Brain microvascular endothelial cell (primary cell): ENCODE data around the gene TMEM156.
"Not testable (repeated sequence)": the region's sequence is repeated elsewhere in the genome, so short reads cannot be mapped to it uniquely, and the experiment has no call there.

Source experiments
- DNase-seq: peaks from one replicate; pipeline ENCODE4 v3.0.0-alpha.2; 2020
- H3K27ac ChIP-seq: fragments of 250-450 bp; sonication (Bioruptor Pico); 2 replicates; pipeline ENCODE4 v1.5.1; 2020; ENCODE audit warnings: mild to moderate bottlenecking, moderate library complexity
- H3K27me3 ChIP-seq: fragments of 250-450 bp; sonication (Bioruptor Pico); replicated peaks from 2 replicates; pipeline ENCODE4 v1.5.1; 2020; ENCODE audit warnings: mild to moderate bottlenecking
- H3K36me3 ChIP-seq: fragments of 250-450 bp; sonication (Bioruptor Pico); replicated peaks from 2 replicates; pipeline ENCODE4 v1.5.1; 2020; ENCODE audit warnings: mild to moderate bottlenecking
- H3K4me3 ChIP-seq: 2 replicates; pipeline ENCODE4 v1.5.1; 2011; ENCODE audit warnings: low read depth, mild to moderate bottlenecking, control low read depth, low read length, moderate library complexity
- in situ Hi-C: cut with HindIII; loops from 2 replicates; pipeline ENCODE4 v1.10.0; 2017; ENCODE audit warnings: low sequenced_read_pairs, low pct_ligation_motif_present
- TF ChIP-seq, protein P1 (sequence below): IDR thresholded peaks from 2 replicates; pipeline ENCODE4 v1.5.1; 2011; ENCODE audit warnings: low read depth, mild to moderate bottlenecking, moderate library complexity, low read length, control low read depth, inconsistent platforms; ENCODE audit errors: missing control alignments

Gene TMEM156

DNA sequence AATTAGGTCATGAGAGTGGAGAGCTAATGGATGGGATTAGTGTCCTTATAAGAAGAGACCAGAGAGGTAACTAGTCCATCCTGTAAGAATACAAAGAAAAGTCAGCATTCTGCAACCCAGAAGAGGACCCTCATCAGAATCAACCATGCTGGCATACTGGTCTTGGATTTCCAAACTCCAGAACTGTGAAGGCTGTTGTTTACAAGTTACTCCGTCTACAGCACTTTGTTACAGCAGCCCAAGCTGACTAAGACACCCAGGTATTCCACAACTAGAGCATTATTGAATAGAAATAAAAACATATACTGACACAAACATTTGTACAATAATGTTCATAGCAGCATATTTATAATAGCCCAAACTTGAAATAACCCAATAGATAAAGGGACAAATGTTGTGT lies 9.2 kb downstream of the TMEM156 start:
- in situ Hi-C loops, result no loop called here

DNA sequence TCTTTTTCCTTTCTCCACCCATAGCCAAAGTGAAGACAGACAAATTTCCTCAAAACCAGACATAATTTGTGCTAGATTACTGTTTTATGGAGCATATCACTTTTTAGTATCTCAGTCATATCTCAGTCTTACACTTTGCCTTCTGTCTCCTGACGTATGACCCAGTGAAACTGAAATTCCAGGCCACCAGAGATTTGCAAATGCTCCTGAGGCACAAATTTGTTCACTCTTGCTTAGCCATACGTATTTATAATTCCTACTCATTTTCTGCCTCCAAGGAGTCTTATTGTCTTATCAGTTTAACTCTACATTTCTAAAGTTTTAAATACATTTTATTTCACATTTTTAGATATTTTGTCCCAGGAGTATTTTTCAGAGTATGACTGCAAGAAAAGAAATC lies 10.0 kb downstream of the TMEM156 start:
- Histone ChIP-seq H3K36me3 (peaks cover 5% of the 10 kb centered on the region), H3K27ac (no peak overlapping the region), H3K27me3 (no peaks in the 10 kb centered on the region), H3K4me3 (no peak overlapping the region)
- TF ChIP-seq, protein P1, sequence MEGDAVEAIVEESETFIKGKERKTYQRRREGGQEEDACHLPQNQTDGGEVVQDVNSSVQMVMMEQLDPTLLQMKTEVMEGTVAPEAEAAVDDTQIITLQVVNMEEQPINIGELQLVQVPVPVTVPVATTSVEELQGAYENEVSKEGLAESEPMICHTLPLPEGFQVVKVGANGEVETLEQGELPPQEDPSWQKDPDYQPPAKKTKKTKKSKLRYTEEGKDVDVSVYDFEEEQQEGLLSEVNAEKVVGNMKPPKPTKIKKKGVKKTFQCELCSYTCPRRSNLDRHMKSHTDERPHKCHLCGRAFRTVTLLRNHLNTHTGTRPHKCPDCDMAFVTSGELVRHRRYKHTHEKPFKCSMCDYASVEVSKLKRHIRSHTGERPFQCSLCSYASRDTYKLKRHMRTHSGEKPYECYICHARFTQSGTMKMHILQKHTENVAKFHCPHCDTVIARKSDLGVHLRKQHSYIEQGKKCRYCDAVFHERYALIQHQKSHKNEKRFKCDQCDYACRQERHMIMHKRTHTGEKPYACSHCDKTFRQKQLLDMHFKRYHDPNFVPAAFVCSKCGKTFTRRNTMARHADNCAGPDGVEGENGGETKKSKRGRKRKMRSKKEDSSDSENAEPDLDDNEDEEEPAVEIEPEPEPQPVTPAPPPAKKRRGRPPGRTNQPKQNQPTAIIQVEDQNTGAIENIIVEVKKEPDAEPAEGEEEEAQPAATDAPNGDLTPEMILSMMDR, result no peak
- in situ Hi-C loops, result no loop called here
- no peak for DNase-seq

More for the DNA sequence above, 9.2 kb downstream of the TMEM156 start:
- Histone ChIP-seq H3K27ac (no peak overlapping the region), H3K4me3 (no peak overlapping the region), H3K36me3 (peaks cover 8% of the 10 kb centered on the region), H3K27me3 (no peaks in the 10 kb centered on the region)
- TF ChIP-seq, protein P1, result no peak
- no peak for DNase-seq

DNA sequence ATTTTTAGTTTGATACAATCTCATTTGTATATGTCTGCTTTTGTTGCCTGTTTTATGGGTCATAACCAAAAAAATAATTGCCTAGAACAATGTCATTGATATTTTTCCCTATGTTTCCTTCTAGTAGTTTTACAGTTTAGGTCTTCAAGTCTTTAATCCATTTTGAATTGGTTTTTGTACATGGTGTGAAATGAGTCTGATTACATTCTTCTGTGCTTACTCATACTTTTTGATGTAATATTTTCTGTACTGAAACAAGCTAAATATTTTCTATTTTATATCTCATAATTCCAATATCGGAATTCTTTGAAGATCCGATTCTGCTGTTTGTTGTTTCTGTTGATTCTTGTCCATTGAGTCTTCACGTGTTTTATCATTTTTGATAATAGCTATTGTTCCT lies 10.6 kb downstream of the TMEM156 start:
- H3K4me3 ChIP-seq, result no peak overlapping the region
- no peak for DNase-seq
- TF ChIP-seq, protein P1, result no peak
- in situ Hi-C loops, result no loop called here
- peaks cover 5% of the 10 kb centered on the region for H3K36me3 ChIP-seq
- H3K27me3 ChIP-seq, result no peaks in the 10 kb centered on the region
- no peak overlapping the region for H3K27ac ChIP-seq

DNA sequence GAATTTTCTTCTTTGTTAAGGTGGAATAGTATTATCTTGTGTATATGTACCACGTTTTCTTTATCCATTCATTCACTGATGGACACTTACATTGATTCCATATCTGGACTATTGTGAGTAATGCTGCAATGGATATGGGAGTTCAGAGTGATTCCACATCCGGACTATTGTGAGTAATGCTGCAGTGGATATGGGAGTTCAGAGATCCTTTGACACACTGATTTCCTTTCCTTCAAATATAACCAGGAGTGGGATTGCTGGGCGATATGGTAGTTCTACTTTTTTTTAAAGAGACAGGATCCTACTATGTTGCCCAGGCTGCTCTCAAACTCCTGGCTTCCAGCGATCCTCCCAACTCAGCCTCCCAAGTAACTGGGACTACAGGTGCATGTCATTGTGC lies 12.1 kb downstream of the TMEM156 start:
- no peaks in the 10 kb centered on the region for H3K27me3 ChIP-seq
- peaks cover 3% of the 10 kb centered on the region for H3K36me3 ChIP-seq
- in situ Hi-C loops, result no loop called here
- TF ChIP-seq, protein P1, result no peak
- H3K4me3 ChIP-seq, result no peak overlapping the region
- H3K27ac ChIP-seq, result no peak overlapping the region
- no peak for DNase-seq

DNA sequence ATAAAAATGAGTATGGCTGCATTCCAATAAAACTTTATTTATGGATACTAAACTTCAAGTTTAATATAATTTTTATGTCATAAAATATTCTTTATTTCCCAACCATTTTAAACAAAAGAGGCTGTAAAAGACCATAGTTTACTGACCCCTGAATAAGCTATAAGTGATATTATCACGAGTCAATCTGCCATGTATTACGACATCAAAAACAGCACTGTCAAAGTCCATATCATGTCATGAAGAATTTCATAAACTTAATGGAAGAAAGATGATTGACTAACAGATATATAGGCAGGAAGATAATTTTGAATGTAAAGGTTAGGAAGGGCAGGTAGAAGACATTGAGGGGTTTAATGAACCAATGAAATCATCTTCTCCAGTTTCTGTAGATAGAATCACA lies 18.2 kb downstream of the TMEM156 start:
- no peak overlapping the region for H3K4me3 ChIP-seq
- no peaks in the 10 kb centered on the region for H3K36me3 ChIP-seq
- TF ChIP-seq, protein P1, result no peak
- no peak for DNase-seq
- no peaks in the 10 kb centered on the region for H3K27me3 ChIP-seq
- H3K27ac ChIP-seq, result no peak overlapping the region
- in situ Hi-C loops, result no loop called here

DNA sequence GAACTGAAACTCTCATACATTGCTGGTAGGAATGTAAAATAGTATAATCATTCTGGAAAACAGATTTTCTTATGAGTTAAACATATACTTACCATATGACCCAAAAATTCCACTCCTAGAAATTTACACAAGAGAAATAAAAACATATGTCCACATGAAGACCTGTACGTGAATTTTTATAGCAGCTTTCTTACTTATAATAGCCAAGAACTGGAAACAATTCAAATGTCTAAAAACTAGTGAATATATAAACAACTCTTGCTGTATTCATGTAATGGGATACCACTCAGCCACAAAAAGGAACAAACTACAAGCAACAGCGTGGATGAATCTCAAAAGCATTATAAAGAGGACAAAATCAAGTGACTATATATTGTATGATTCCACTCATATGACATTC lies 27.5 kb downstream of the TMEM156 start:
- H3K4me3 ChIP-seq, result no peak overlapping the region
- TF ChIP-seq, protein P1, result no peak
- no peaks in the 10 kb centered on the region for H3K27me3 ChIP-seq
- no peaks in the 10 kb centered on the region for H3K36me3 ChIP-seq
- no peak overlapping the region for H3K27ac ChIP-seq
- no peak for DNase-seq
- in situ Hi-C loops, result no loop called here

DNA sequence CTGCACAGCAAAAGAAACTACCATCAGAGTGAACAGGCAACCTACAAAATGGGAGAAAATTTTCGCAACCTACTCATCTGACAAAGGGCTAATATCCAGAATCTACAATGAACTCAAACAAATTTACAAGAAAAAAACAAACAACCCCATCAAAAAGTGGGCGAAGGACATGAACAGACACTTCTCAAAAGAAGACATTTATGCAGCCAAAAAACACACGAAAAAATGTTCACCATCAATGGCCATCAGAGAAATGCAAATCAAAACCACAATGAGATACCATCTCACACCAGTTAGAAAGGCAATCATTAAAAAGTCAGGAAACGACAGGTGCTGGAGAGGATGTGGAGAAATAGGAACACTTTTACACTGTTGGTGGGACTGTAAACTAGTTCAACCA lies 30.2 kb downstream of the TMEM156 start:
- H3K4me3 ChIP-seq, H3K36me3 ChIP-seq, DNase-seq, H3K27me3 ChIP-seq, H3K27ac ChIP-seq, in situ Hi-C loops: not testable (repeated sequence)
